Stimulated activated CD8-positive, alpha-beta memory T cell treated with anti-CD3 and anti-CD28 coated beads, Interleukin-4, amount 100 ng/mL, for 1 hour (primary cell): Measurements from ENCODE around the gene NEK1.
"Not testable (repeated sequence)": the region's sequence is repeated elsewhere in the genome, so short reads cannot be mapped to it uniquely, and the experiment has no call there.

Experiments used
- DNase-seq, 2 donors: peaks; one replicate each; pipeline ENCODE4 v3.0.0-alpha.2; 2020; ENCODE audit warnings: low read depth in 2 of 2, low spot score in 1 of 2

Gene NEK1

DNA sequence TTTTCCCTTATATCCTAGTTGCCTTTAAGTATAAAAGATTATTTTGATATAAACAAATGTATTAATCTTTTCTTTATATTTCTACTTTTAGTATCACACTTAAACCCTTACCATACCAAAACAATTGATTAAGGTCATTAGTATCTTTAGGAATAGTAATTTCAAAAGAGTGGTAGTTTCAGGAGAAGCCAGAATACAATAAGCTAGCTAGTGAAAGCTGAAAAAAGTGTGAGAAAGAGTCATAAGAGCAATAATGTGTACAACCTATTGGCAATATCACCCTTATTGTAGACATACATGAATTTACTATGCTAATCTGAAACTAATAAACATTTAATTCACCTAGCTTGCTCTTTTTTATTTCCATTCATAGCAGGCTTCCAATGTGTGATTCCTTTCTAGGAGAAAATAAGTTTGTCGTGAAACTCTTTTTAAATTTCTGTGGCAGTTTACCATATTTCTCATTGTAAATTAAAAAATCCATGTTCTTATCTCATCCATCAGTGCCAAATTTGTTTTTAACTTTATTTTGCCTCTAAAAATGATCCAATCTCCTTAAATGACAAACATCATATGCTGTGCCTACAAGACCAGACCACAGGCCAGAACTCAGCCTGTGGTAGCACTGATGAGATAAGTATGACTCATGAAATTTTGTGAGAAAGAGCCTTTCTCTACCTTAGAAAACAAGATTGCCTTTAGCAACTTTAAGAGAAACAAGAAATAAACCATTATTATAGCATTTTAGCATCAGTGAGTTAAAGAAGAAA is 8.1 kb downstream of the NEK1 start:
- no peak for DNase-seq

DNA sequence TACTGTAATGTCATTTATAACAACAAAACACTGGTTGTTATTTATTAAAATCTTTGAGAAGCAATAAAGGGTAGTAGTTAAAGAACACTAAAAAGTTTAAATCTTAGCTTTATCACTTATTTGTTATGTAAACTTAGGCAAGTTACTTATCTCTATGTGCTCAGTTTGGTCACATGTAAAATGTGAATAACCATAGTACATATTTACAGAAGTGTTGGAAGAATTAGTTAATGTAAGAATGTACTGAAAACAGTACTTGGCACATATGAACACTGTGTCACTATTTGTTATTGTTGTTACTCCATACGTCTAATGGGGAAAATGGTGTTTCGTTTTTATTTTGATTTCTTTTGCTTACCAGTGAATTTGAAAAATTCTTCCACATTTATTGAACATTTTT is 9.1 kb downstream of the NEK1 start:
- no peak for DNase-seq

DNA sequence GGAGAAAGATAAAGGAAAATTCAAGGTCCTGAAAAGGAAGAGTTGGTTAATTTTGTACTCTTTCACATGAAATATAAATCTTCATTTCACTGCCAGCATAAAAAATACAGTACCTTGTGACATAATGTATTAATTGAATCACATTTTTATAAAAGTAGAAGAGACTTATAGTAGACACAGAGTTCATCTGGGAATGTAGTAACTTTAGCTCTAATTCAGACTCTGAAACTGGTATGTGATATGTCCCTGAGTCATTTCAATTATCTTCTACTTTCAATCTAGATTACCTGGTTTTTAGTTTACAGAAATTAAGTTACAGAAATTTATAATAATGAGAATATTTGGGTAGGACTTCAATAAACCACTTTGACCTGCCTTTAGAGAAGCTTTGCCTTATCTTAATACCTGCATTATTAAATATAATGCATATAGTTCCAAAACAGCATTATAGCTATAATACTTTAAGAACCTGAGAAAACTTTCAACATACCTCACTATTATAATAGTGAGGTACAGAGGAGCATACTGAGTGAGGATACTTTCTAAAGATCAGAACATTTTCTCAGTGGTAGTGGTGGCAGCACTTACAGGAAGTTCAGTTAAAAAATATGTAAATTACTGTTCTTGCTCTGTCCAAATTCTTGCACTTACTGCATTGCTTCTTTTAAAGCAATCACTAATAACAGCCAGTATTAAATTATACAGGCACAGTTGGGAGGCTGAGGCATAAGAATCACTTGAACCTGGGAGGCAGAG is 11.2 kb downstream of the NEK1 start:
- no peak for DNase-seq

DNA sequence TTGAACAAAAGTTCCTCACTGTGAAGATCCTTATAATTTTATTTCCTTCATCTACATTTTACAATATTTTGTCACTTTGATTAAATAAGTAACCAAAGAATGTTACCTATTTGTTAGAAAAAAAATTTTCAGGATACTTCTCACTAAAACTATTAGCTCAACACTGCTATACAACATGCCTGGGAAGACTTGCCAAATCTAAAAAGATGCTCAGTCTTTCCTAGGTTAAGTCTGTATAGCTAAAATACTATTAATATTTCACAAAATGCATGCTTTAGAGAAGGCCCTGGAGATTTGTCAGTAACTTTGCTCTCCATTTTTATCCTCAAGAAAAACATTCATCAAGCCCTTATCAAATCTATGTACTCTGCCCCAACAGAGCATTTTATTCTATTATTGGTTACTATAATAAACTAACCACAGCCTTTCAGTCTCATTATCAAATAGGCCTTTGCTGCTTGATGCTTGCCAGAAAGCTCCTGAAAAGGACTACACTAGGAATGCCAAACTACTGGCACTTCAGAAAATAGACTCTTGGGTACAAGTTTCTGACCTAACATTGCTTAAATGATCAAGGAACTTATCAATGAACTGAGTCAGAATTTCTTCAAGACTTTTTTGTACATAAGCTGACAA is 17.7 kb downstream of the NEK1 start:
- DNase-seq, result no peak

DNA sequence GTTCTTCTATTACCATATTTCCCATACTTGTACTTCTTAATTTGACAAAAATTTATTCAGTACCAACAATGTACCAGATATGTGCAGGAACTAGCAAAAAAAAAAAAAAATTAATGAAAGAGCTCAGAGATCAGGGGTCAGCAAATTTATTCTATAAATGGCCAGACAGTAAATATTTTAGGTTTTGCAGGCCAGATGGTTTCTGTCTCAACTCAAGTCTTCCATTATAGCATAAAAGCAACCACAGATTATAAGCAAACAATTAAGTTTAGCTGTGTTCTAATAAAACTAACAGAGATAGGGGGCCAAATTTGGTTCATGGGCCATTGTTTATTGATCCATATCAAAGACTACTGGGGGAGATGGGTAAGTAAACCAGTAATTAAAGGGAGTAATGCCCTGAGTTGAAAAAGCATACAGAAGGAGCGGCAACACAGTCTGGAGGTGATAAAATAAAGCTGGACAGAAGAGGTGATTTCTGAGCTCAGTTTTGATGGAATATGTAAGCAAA is 19.3 kb downstream of the NEK1 start:
- no peak for DNase-seq

DNA sequence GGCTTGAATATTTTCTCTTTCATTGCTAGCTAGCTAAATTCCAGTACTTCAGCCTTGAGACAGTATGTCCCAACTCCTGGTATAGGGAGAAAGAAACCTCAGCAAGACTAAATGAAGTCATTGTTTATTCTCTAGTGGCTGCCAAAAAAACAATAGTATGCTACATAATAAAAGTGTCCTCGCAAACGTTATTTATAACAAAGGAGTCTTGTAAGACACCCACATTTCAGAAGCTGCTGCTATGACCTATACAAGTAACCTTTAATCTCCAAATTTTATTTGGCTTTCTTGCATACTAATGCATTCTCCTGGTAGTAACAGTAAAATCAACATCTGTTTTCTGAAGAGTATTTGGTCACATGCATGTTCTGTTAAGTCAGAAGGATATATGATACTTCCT is 28.8 kb downstream of the NEK1 start:
- no peak for DNase-seq

DNA sequence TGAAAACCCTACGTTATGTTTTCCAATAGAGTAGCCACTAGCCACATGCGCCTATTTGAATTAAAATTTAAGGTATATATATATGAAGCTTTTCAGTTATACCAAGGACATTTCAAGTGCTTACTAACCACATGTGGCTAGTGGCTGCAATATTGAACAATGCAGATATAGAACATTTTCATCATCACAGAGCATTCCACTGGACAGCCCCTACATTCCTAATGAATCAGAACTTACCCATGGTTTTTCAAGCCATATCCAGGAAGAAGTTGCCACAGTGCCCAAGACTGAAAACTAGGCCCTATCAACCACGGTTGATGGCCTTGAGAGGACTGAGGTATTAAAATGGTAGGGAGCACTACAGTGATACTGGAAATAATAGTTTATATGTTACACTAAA is 29.7 kb downstream of the NEK1 start:
- DNase-seq, result no peak

DNA sequence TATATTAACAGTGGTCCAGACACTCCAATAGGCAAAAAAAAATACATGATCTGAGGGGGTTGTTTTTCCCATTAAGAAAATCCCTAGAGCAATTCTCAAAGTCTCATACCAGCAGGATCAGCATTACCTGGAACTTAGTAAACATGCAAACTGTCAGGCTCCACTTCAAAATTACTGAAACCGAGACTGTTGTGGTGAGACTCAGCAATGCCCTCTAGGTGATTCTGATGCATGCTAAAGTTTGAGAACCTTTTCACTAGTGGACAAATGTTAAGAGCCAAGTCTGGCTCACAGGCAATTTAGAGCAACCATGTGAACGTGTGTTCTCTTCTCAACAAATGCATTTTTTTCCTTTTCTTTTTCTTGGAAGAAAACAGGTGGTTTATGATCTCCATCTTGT is 30.2 kb downstream of the NEK1 start:
- no peak for DNase-seq

DNA sequence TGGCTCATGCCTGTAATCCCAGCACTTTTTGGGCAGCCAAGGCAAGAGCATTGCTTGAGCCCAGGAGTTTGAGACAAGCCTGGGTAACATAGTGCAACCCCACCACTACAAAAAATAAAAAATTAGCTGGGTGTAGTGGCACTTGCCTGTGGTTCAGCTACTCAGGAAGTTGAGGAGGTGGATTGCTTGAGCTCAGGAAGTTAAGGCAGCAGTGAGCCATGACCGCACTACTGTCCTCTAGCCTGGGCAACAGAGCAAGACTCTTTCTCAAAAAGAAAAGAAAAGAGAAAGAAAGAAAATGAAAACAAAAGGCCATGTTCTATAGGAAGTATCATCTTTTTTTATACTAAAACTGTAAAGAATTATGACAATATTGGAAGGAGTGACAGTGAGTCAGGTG is 38.5 kb downstream of the NEK1 start:
- no peak for DNase-seq

DNA sequence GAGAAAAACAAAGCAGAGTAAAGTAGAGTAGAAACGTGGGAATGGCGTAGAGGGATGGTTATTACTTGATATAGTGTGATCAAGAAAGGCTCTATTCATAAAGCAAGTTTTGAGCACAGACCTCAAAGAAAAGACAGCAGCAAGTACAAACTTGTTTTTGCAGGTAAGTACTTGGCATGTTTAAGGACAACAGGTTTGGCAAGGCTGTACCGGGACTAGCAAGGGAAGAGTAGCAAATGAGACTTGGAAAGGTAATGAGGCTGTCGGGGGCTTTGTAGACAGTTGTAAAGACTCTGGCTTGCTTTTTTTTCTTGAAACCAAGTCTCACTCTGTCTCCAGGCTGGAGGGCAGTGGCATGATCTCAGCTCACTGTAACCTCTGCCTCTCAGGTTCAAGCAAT is 40.9 kb downstream of the NEK1 start:
- DNase-seq, result no peak

DNA sequence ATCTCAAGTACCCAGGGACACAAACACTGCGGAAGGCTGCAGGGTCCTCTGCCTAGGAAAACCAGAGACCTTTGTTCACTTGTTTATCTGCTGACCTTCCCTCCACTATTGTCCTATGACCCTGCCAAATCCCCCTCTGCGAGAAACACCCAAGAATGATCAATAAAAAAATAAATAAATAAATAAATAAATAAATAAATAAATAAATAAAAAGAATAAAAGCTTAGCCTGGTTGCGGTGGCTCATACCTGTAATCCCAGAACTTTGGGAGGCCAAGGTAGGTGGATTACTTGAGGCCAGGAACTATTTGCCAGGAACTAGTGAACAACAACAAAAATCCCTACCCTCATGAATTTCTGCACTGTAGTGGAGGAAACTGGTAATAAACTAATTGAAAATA is 41.4 kb downstream of the NEK1 start:
- DNase-seq, result not testable (repeated sequence)

DNA sequence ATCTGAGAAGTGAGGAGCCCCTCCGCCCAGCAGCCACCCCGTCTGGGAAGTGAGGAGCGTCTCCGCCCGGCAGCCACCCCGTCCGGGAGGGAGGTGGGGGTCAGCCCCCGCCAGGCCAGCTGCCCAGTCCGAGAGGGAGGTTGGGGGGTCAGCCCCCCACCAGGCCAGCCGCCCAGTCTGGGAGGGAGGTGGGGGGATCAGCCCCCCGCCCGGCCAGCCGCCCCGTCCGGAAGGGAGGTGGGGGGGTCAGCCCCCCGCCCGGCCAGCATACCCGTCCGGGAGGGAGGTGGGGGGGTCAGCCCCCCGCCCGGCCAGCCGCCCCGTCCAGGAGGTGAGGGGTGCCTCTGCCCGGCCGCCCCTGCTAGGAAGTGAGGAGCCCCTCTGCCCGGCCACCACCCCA is 42.1 kb downstream of the NEK1 start:
- DNase-seq, result not testable (repeated sequence)

DNA sequence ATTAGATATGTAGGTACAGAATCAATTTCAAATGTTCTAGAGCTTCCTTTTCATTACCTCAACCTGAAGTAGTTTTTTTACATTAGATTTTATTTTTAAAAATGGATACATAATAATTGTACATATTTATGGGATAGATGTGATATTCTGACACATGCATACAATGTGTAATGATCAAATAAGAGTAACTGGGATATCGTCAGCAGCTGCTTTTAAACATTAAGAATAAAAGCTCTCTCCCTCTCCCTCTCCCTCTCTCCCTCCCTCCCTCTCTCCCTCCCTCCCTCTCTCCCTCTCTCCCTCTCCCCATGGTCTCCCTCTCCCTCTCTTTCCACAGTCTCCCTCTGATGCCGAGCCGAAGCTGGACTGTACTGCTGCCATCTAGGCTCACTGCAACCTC is 43.2 kb downstream of the NEK1 start:
- not testable (repeated sequence) for DNase-seq

DNA sequence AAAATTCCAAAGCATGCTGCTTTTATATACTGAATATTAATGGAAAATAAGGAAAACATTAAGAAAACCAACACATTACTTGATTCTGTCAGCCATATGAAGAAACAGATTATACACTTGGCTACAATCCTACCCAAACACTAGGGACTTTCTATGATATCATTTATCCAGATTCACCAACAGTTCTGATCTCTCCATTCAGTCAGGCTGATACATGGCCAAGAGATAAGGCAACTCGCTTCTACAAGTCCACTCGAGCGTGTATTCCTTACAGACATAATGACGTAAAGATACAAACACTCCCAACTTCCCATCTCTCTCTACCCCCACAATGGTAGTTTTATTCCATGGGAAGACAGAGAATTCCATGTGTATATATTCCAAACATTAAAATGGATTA is 44.5 kb downstream of the NEK1 start:
- DNase-seq, result no peak

DNA sequence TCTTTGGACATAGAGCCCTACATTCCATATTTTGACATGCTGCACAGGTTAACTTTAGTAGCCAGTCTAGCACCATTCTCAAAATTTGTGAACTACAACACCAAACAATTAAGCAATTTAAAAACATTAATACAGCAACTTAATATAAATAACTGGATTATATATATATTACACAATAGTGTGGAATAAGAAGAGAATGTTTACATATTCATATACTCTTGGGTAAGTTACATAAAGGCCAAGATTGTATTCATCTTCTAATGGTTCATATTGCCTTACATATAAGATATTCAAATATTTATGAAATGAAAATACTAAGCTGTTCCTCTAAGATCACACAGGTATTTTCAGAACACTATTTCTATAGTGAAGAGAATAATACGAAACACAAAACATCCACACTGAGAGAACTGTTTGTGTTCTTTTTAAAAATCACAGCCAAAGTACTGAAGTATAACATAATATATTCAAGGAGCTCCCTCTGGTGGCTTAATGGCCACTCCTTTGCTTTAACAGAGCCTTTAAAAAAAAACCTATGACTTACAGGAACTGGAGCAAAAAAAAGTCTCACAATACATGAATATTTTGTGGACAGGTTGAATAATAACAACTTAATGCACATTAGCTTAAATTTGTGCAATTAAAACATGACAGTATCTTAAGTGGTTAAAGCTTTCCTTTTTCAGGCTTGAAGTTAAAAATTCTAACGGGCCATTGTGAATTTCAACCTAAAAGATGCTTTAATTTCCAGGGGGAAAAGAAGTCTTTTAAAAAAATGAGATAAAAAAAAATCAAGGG is 46.2 kb downstream of the NEK1 start:
- no peak for DNase-seq

DNA sequence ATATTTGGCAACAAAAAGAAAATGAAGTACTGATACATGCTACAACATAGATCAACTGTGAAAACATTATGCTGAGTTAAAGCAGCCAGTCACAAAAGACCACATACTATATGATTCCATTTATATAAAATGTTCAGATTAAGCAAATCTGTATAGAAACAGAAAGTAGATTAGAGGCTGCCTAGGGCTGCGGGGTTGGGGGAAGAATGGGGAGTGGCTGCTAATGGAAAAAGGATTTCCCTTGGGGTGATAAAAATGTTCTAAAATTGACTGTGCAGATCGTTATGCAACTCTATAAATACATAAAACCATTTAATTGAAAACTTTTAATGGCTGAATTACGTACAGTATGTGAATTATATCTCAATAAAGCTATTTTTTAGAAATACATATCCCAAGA is 46.8 kb downstream of the NEK1 start:
- no peak for DNase-seq

DNA sequence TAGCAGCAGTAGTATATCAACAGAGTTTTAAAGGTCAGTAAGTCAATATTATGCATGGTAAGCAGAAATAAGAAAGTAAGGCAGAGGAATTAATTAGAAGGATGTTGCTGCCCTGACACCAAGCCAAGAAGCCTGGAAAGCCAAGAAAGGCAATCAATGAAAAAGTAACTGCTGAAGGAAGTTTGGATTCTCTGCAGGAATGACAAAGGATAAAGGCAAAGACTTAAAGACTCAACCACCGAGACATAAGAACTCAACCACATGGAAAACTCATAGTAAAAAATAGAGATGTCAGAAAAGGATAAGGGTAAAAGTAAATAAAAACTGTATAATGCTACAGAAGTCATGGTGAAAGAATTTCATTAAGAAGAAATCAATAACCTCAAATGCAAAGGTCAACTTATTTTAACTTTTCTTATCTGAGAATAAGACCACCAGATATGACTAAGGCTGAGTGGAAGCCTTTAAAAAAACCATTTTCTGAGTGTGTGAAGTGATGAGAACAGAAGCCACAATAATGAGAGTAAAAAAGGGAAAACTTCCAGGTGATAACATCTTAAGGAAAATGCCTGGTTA is 55.2 kb downstream of the NEK1 start:
- no peak for DNase-seq

DNA sequence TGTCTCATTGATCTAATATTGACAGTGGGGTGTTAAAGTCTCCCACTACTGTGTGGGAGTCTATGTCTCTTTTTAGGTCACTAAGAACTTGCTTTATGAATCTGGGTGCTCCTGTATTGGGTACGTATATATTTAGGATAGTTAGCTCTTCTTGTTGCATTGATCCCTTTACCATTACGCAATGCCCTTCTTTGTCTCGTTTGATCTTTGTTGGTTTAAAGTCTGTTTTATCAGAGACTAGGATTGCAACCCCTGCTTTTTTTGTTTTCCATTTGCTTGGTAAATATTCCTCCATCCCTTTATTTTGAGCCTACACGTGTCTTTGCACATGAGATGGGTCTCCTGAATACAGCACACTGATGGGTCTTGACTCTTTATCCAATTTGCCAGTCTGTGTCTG is 65.8 kb downstream of the NEK1 start:
- not testable (repeated sequence) for DNase-seq

DNA sequence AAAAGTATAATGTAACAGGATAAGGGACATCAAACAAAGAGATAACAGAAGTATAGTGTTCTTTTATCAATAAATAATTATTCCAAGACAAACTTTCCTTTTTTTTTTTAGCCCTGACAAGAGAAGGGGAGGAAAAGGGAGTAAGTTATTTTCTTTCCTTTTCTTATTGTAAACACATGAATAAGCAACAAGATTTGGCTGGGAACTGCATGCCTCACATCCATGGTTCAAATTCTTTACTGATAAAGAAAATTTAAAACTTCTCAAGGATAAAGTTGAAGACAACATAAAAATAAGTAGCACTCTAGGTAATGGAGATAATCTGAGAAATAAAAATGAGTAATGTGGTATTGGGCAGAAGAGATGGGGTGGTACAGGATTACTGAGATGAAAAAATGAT is 71.6 kb downstream of the NEK1 start:
- DNase-seq, result no peak

DNA sequence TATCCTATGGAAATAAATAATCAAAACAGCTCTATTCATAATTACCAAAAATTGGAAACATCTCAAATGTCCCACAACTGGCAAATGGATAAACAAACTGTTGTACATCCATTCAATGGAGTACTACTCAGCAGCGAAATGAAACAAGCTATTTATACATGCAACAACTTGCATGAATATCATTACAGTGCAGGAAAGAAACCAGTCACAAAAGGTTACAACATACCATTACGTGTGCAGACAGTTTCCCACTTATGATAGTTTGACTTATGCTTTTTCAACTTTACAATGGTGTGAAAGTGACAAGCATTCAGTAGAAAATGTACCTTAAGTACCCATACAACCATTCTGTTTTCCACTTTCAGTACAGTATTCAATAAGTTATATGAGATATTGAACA is 82.3 kb downstream of the NEK1 start:
- no peak for DNase-seq

DNA sequence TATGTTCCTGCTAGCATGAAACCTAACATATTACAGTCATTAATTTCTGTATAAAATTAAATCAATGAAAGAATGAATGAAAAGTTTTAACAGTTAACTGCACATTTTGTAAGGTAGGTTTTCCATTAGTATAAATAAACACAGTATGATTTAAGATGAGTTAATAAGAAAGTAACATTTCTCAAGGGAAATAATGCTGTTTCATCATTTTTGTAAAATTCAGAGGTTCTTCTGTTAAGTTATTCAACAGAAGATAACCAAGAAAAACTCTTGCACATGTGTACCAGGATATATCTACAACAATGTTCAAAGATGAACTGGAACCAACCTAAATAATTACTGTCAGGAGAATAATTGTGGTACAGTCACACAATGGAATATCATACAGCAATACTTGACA is 88.6 kb downstream of the NEK1 start:
- DNase-seq, result no peak
